PC-3 (cell line): ENCODE data around the gene PLLP. TPM values are rescaled to one million over a fixed set of nuclear protein-coding genes. Genes with fewer than 3 reads are reported as not detected.

Experiments
- ATAC-seq: fragments of 200-7000 bp; cut with Tn5 transposase; 2 replicates; pipeline ENCODE4 v1.9.1; 2020; ENCODE audit warnings: mild to moderate bottlenecking, moderate library complexity
- BruUV-seq: library from RNA; stranded (reverse); fragments of 400-500 nt; replicated peaks from 2 replicates; lab custom pipeline; 2021; lab: Mats Ljungman, UMichigan
- CTCF ChIA-PET: fragments of 300-600 bp; sonication (Branson Sonifier 250); formaldehyde crosslinking; loops from one replicate; lab custom pipeline; 2022; ENCODE audit warnings: antibody characterized with exemption; lab: Charles Lee
- POLR2A ChIA-PET: fragments of 300-600 bp; sonication (Branson Sonifier 250); formaldehyde crosslinking; loops from one replicate; lab custom pipeline; 2022; ENCODE audit warnings: antibody characterized with exemption; ENCODE audit not compliant: unreplicated experiment; lab: Charles Lee
- DNase-seq: peaks from one replicate; pipeline ENCODE4 v3.0.0-alpha.2; 2015
- H2AFZ ChIP-seq: fragments of 300-600 bp; sonication (generic); 2 replicates; pipeline ENCODE4 v1.6.0; 2016; ENCODE audit warnings: antibody characterized with exemption, low read length
- H3F3A ChIP-seq: fragments of 300-600 bp; sonication (generic); one replicate; pipeline ENCODE4 v1.6.0; 2017; ENCODE audit warnings: antibody characterized with exemption, low read length, control low read depth, mild to moderate bottlenecking; ENCODE audit not compliant: unreplicated experiment
- H3K27ac ChIP-seq: fragments of 300-600 bp; sonication (generic); 2 replicates; pipeline ENCODE4 v1.5.1; 2016; ENCODE audit warnings: mild to moderate bottlenecking, low read length
- H3K27me3 ChIP-seq: fragments of 300-600 bp; sonication (generic); 2 replicates; pipeline ENCODE4 v1.6.1; 2016; ENCODE audit warnings: low read length, mixed read lengths
- H3K36me3 ChIP-seq: fragments of 300-600 bp; sonication (generic); 2 replicates; pipeline ENCODE4 v1.6.1; 2016; ENCODE audit warnings: low read depth, mixed run types, low read length, mixed read lengths
- H3K4me1 ChIP-seq: fragments of 300-600 bp; sonication (generic); 2 replicates; pipeline ENCODE4 v1.5.1; 2016; ENCODE audit warnings: low read length; ENCODE audit not compliant: insufficient read depth
- H3K4me2 ChIP-seq: fragments of 300-600 bp; sonication (generic); 2 replicates; pipeline ENCODE4 v1.6.0; 2016; ENCODE audit warnings: low read length
- H3K4me3 ChIP-seq: fragments of 300-600 bp; sonication (generic); 2 replicates; pipeline ENCODE4 v1.5.1; 2016; ENCODE audit warnings: mild to moderate bottlenecking, low read length, mixed read lengths
- H3K79me2 ChIP-seq: fragments of 300-600 bp; sonication (generic); 2 replicates; pipeline ENCODE4 v1.6.1; 2017; ENCODE audit warnings: low read length, mixed read lengths
- H3K9ac ChIP-seq: fragments of 300-600 bp; sonication (generic); 2 replicates; pipeline ENCODE4 v1.6.0; 2016; ENCODE audit warnings: mild to moderate bottlenecking, low read length
- H3K9me2 ChIP-seq: fragments of 300-600 bp; sonication (generic); replicated peaks from 2 replicates; pipeline ENCODE4 v1.6.1; 2016; ENCODE audit warnings: mixed run types, low read length, mixed read lengths
- H3K9me3 ChIP-seq: fragments of 300-600 bp; sonication (generic); 2 replicates; pipeline ENCODE4 v1.6.1; 2016; ENCODE audit warnings: low read length, mixed read lengths
- H4K20me1 ChIP-seq: fragments of 300-600 bp; sonication (generic); 2 replicates; pipeline ENCODE4 v1.6.1; 2016; ENCODE audit warnings: low read length, mixed read lengths
- EZH2 ChIP-seq: fragments of 300-600 bp; sonication (generic); IDR thresholded peaks from one replicate; pipeline ENCODE4 v1.6.1; 2017; ENCODE audit warnings: antibody characterized with exemption, mild to moderate bottlenecking, low read length; ENCODE audit not compliant: unreplicated experiment
- EZH2phosphoT487 ChIP-seq: fragments of 300-600 bp; sonication (generic); IDR thresholded peaks from 2 replicates; pipeline ENCODE4 v1.6.1; 2018; ENCODE audit warnings: mild to moderate bottlenecking, antibody characterized with exemption, low read length, borderline replicate concordance
- intact Hi-C: fragments of 100-400 bp; cut with micrococcal nuclease; formaldehyde crosslinking; loops from 2 replicates; pipeline ENCODE4 v1.9.0; 2023
- total RNA-seq: library from RNA; depleted of rRNA; stranded (reverse); fragments of >200 nt; gene quantifications from 2 replicates; pipeline ENCODE4 v1.2.3, GENCODE V29; 2014
- TF ChIP-seq, protein P1 (sequence below): fragments of 300-600 bp; sonication (generic); conservative IDR thresholded peaks from 2 replicates; pipeline ENCODE4 v1.5.1; 2017; ENCODE audit warnings: antibody characterized with exemption, low read depth, mild to moderate bottlenecking, low read length

Gene PLLP
- total RNA-seq, 1 experiment from 2014 or later, result 1.6 TPM

DNA sequence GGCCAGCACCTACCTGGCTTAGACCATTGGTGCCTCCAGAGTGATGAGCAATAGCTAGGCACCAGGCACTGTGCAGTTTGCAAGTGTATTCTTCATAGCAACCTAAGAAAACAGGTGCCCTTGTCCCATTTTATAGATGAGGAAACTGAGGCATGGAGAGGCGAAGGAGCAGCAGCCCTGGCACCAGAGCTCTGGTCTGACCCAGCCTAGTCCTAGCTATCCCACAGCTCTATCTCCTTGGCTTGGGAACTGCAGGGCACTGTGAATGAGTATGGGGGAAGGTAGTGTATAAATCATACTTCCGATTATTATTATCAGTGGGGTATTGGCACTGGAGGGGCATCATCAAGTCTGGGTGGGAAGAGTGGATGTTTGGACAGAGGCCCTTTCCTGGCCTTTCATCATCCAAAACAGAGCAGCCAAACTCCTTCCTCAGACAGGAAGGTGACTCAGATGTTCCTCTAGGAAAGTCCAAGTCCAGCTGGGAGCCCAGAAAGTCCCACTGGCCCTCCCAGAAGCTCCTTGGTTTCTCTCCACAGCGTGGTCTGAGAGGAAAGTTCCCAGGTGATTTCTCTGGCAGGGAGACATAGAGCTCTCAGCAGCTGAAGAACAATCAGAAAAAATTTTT lies 32.0 kb upstream of the PLLP start:
- H3K9ac ChIP-seq, result peak overlapping the region; percentile 10; the same call in 1 of the 2 replicates
- DNase-seq (peak; percentile 64), ATAC-seq (peak; percentile 88)
- peaks cover 18% of the 10 kb centered on the region for H3K4me1 ChIP-seq
- peak overlapping the region; percentile 39; the same call in 1 of the 2 replicates for H3K27ac ChIP-seq
- CTCF ChIA-PET, result no interaction called here
- H3K36me3 ChIP-seq, result no peaks in the 10 kb centered on the region
- no peaks in the 10 kb centered on the region for H3K27me3 ChIP-seq
- intact Hi-C loops, result no loop called here
- no peak for TF ChIP-seq EZH2
- no peaks in the 10 kb centered on the region for H3K79me2 ChIP-seq
- BruUV-seq, result no TSS peak
- no peaks in the 10 kb centered on the region for H3K9me2 ChIP-seq
- no peak overlapping the region for H3K4me3 ChIP-seq
- no peaks in the 10 kb centered on the region for H3K9me3 ChIP-seq
- POLR2A ChIA-PET, result interaction anchor here (0.7 kb wide), 1 partner anchor 107 kb away, joined by 5 read pairs; no protein-coding TSS in a partner anchor
- no peak overlapping the region for H2AFZ ChIP-seq
- H3F3A ChIP-seq, result no peaks in the 10 kb centered on the region
- H4K20me1 ChIP-seq, result no peaks in the 10 kb centered on the region
- peak overlapping the region; percentile 28; the same call in 1 of the 2 replicates for H3K4me2 ChIP-seq

DNA sequence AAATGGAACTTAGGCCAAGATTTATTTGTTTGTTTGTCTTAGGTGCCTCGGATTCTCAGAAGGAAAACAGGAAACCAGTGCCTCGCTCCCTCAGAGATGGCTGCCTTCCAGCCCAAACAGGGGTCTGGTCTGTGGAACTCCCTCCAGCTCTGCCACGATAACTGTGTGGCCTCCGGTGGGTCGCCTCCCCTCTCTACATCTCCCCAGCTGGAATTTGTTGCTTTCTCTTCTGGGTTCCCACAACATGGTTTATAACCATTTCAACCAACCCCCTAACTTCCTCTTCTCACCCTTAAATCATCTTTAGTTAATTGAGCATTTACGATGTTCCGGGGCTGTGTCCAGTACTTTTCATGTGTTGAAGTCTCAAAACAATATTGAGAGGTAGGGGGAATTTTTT lies 30.9 kb upstream of the PLLP start:
- Histone ChIP-seq H3K79me2 (no peaks in the 10 kb centered on the region), H3K9me3 (no peaks in the 10 kb centered on the region), H2AFZ (no peak overlapping the region), H3K4me3 (no peak overlapping the region), H3K4me2 (no peak overlapping the region), H4K20me1 (no peaks in the 10 kb centered on the region), H3F3A (no peaks in the 10 kb centered on the region), H3K36me3 (no peaks in the 10 kb centered on the region), H3K27ac (no peak overlapping the region), H3K4me1 (peaks cover 18% of the 10 kb centered on the region), H3K27me3 (no peaks in the 10 kb centered on the region), H3K9ac (no peak overlapping the region), H3K9me2 (no peaks in the 10 kb centered on the region)
- DNase-seq (no peak), ATAC-seq (no peak)
- ChIA-PET CTCF (no interaction called here), POLR2A (no interaction called here)
- TF ChIP-seq EZH2 (no peak), EZH2phosphoT487 (no peak)
- TF ChIP-seq, protein P1, sequence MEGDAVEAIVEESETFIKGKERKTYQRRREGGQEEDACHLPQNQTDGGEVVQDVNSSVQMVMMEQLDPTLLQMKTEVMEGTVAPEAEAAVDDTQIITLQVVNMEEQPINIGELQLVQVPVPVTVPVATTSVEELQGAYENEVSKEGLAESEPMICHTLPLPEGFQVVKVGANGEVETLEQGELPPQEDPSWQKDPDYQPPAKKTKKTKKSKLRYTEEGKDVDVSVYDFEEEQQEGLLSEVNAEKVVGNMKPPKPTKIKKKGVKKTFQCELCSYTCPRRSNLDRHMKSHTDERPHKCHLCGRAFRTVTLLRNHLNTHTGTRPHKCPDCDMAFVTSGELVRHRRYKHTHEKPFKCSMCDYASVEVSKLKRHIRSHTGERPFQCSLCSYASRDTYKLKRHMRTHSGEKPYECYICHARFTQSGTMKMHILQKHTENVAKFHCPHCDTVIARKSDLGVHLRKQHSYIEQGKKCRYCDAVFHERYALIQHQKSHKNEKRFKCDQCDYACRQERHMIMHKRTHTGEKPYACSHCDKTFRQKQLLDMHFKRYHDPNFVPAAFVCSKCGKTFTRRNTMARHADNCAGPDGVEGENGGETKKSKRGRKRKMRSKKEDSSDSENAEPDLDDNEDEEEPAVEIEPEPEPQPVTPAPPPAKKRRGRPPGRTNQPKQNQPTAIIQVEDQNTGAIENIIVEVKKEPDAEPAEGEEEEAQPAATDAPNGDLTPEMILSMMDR, result no peak
- no TSS peak for BruUV-seq
- intact Hi-C loops, result no loop called here

DNA sequence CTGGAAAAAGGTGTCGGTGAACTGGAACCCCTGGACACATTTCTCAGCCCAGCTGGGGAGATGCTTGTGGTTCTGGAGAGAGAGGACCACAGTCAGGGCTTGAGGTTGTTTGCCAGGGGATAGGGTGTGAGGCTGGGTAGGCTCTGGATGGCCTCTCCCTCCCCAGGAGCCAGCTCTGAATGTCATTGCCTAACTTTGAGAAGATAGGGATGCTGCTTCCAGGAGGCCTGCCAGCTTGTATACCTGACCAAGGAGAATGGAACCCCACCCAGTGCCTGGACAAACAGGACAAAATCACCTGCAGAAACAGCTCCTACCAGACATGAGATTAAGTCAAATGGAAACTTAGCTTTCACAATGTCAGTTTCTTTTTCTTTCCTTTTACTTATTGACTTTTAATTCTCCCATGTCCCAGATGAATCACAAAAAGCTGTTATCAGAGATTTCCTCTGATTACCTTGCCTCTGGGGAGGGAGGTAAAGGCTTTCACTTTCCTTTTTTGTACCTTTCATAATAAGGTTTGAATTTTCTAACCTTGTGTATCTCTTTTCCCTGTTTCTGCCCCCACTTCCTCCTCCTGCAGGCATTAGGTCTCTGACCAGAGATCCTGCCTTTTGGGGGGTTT lies 29.8 kb upstream of the PLLP start:
- ATAC-seq (no peak), DNase-seq (peak; percentile 5)
- no peak overlapping the region for H3K9ac ChIP-seq
- BruUV-seq, result no TSS peak
- no peaks in the 10 kb centered on the region for H4K20me1 ChIP-seq
- H3K4me3 ChIP-seq, result no peak overlapping the region
- TF ChIP-seq EZH2phosphoT487 (no peak), EZH2 (no peak)
- TF ChIP-seq, protein P1, result no peak
- H3K9me3 ChIP-seq, result no peaks in the 10 kb centered on the region
- intact Hi-C loops, result no loop called here
- ChIA-PET POLR2A (no interaction called here), CTCF (no interaction called here)
- no peaks in the 10 kb centered on the region for H3F3A ChIP-seq
- H3K27me3 ChIP-seq, result no peaks in the 10 kb centered on the region
- no peaks in the 10 kb centered on the region for H3K9me2 ChIP-seq
- peaks cover 18% of the 10 kb centered on the region for H3K4me1 ChIP-seq
- H3K4me2 ChIP-seq, result no peak overlapping the region
- no peak overlapping the region for H3K27ac ChIP-seq
- no peaks in the 10 kb centered on the region for H3K36me3 ChIP-seq
- H2AFZ ChIP-seq, result no peak overlapping the region
- H3K79me2 ChIP-seq, result no peaks in the 10 kb centered on the region
